Parietal lobe (tissue), 1 donor: ENCODE measurements around the gene CLEC12A. TPM values are rescaled to one million over a fixed set of nuclear protein-coding genes. Genes with fewer than 3 reads are reported as not detected.

Experiments used
- total RNA-seq: library from RNA; depleted of rRNA; stranded (reverse); fragments of >200 nt; gene quantifications from one replicate; pipeline ENCODE4 v1.2.3, GENCODE V29; 2014

The CLEC12A gene
- not detected for total RNA-seq

GRCh38 chr12:9971181-9971580, at the start of gene CLEC12A:
Gene CLEC12A (plus strand): TSS chr12:9971409. CDS start chr12:9971597, 188 bp downstream.

DNA sequence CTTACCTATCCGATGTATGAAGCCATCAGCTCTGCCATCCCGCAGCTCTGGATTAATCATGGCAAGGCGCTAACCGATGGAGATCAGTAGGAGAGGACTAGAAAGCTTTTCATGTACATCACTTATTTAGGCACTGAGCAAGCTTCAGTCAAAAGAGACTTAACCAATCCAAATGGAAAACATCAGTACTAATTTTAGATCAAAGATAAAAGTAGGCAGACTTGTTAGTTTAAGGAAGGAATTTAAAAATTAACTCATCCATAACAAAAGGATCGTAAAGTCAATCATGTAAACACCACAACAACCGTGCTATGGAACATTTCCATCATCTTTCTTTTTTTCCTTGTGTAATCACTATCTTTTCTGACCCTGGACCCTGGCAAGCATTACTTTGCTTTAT, 38.9 kb upstream of the CLEC12A start, which contains the start of gene CLEC2A:
Gene CLEC2A (minus strand): TSS at position 101 of the 400 bp plus-strand sequence. CDS start 41 bp downstream, at position 60.

DNA sequence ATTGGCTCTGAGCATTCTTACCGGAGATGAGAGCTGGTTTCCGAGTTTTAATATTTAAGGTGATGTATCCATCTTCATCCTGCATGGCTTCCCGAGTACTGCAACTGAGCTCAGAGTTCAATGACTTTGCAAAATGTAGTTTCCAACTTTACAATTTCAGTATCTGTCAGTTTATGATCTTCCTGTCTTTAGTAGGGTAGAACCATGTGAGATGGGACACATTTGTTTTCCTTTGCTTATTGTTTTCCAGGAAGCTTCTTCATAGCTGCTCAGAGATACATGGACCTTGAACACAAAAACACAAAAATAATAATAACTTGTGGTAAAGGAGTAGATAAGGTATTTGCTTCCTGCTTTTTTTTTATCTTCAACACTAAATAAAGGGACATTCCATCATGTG, 27.8 kb downstream of the CLEC12A start, which contains the start of gene CLEC1B:
Gene CLEC1B (minus strand): TSS at position 106 of the 400 bp plus-strand sequence. CDS start 21 bp downstream, at position 85.

GRCh38 chr12:10030446-10030845, 59.2 kb downstream of the CLEC12A start, which contains the start of gene CLEC9A:
Gene CLEC9A (plus strand): TSS chr12:10030682. CDS start chr12:10052688, 22,006 bp downstream.

Other genes starting within 250 kb of the CLEC12A start
- not detected for gene CLECL1, start 238.3 kb upstream of the CLEC12A start, total RNA-seq
- gene CD69, start 210.5 kb upstream of the CLEC12A start, total RNA-seq: not detected
- gene KLRF1, start 143.9 kb upstream of the CLEC12A start, total RNA-seq: not detected
- 0.63 TPM for gene CLEC2B, start 102.1 kb upstream of the CLEC12A start, total RNA-seq
- not detected for gene KLRF2, start 89.9 kb upstream of the CLEC12A start, total RNA-seq
- not detected for gene CLEC2A, start 39.0 kb upstream of the CLEC12A start, total RNA-seq
- not detected for gene CLEC1B, start 27.7 kb downstream of the CLEC12A start, total RNA-seq
- not detected for gene CLEC12B, start 39.2 kb downstream of the CLEC12A start, total RNA-seq
- not detected for gene CLEC9A, start 59.3 kb downstream of the CLEC12A start, total RNA-seq
- gene CLEC1A, start 127.6 kb downstream of the CLEC12A start, total RNA-seq: 0.63 TPM
- gene CLEC7A, start 158.8 kb downstream of the CLEC12A start, total RNA-seq: 0.31 TPM
- 3.4 TPM for gene OLR1, start 200.7 kb downstream of the CLEC12A start, total RNA-seq
- gene TMEM52B, start 207.6 kb downstream of the CLEC12A start, total RNA-seq: 0.63 TPM
- 48.8 TPM for gene GABARAPL1, start 241.5 kb downstream of the CLEC12A start, total RNA-seq